ENCODE results near the gene ENPP6.

The ENPP6 gene

GRCh38 chr4:184261246-184261645 lies 43.6 kb upstream of the ENPP6 start:
- TF ChIP-seq, protein P1, sequence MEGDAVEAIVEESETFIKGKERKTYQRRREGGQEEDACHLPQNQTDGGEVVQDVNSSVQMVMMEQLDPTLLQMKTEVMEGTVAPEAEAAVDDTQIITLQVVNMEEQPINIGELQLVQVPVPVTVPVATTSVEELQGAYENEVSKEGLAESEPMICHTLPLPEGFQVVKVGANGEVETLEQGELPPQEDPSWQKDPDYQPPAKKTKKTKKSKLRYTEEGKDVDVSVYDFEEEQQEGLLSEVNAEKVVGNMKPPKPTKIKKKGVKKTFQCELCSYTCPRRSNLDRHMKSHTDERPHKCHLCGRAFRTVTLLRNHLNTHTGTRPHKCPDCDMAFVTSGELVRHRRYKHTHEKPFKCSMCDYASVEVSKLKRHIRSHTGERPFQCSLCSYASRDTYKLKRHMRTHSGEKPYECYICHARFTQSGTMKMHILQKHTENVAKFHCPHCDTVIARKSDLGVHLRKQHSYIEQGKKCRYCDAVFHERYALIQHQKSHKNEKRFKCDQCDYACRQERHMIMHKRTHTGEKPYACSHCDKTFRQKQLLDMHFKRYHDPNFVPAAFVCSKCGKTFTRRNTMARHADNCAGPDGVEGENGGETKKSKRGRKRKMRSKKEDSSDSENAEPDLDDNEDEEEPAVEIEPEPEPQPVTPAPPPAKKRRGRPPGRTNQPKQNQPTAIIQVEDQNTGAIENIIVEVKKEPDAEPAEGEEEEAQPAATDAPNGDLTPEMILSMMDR (IDR thresholded peaks at IDR 0.05; ENCODE audit: borderline replicate concordance, insufficient read depth, low read depth, low read length), result no peak
- H3K4me3 ChIP-seq (ENCODE audit: low read depth, low read length), result no peak overlapping the region

DNA sequence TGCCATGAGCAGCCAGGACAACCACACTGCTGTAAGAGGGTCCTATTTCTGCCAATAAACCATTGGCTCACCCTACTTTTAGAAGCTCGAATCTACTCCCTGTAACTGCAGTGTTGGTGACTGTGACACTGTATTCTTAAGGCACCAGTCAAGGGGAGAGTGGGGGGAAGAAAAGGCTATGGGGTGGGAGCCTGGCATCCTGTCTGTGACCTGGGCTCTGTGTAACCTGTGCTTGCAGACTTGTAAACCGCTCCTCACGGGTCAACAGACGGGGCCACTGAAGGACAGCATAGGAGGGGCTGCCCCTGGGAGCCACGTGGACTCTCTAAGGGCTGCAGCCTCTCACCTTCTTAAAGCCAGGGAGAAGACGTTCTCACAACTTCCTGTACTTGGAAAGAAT lies 42.2 kb upstream of the ENPP6 start:
- H3K4me3 ChIP-seq (ENCODE audit: low read depth, low read length), result no peak overlapping the region

DNA sequence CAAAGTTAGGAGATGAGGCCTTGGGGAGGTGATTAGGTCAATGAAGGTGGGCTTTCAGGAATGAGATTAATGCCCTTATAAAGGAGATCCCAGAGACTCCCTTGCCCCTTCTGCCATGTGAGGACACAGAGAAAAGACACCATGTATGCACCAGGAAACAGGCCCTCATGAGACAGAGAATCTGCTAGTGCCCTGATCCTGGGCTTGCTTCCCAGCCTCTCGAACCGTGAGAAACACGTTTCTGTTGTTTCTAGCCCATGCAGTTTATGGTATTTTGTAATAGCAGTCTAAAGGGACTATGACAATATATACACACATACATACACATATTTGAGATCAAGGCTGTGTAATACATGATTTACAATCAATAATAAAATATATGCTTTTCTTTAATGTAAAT lies 41.4 kb upstream of the ENPP6 start:
- H3K4me3 ChIP-seq (ENCODE audit: low read depth, low read length), result no peak overlapping the region
- TF ChIP-seq, protein P1 (IDR thresholded peaks at IDR 0.05; ENCODE audit: borderline replicate concordance, insufficient read depth, low read depth, low read length), result no peak

More for the DNA sequence above, 42.2 kb upstream of the ENPP6 start:
- TF ChIP-seq, protein P1 (IDR thresholded peaks at IDR 0.05; ENCODE audit: borderline replicate concordance, insufficient read depth, low read depth, low read length), result no peak

- no peak overlapping the region for H3K4me3 ChIP-seq (ENCODE audit: low read depth, low read length)
- TF ChIP-seq, protein P1 (IDR thresholded peaks at IDR 0.05; ENCODE audit: borderline replicate concordance, insufficient read depth, low read depth, low read length), result no peak
Observed at GRCh38 chr4:184255871-184256642, 38.4 kb upstream of the ENPP6 start.

DNA sequence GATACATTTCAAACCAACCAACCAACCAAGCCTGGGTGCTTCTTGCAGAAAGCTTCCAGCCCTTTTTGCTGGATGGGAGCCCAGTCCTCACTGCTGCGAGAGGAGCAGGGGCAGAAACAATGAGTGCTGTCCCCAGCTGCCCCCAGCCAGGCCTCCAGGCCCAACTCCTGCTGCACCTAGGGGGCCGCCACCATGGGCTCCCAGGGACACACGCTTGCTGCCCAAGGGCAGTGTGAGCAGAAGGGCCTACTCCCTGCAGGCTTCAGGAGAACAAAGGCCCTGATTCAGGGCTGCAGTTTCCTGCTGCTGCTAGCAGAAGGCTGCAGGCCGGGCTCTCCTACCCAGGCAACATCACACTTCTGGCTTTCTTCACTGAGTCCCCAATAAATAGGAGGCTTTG lies 37.7 kb upstream of the ENPP6 start:
- TF ChIP-seq, protein P1 (IDR thresholded peaks at IDR 0.05; ENCODE audit: borderline replicate concordance, insufficient read depth, low read depth, low read length), result no peak
- no peak overlapping the region for H3K4me3 ChIP-seq (ENCODE audit: low read depth, low read length)

- no peak overlapping the region for H3K4me3 ChIP-seq (ENCODE audit: low read depth, low read length)
- TF ChIP-seq, protein P1 (IDR thresholded peaks at IDR 0.05; ENCODE audit: borderline replicate concordance, insufficient read depth, low read depth, low read length), result no peak
Observed at GRCh38 chr4:184253072-184253420, 35.4 kb upstream of the ENPP6 start.
